Retinal pigment epithelial cell (primary cell): Measurements from ENCODE around the gene RRBP1.
A peak's percentile ranks its signal among the peaks of the same experiment; 100 is the strongest.

Experiments
- DNase-seq: peaks from one replicate; pipeline ENCODE4 v3.0.0-alpha.2; 2010; ENCODE audit warnings: low read depth
- H3K4me3 ChIP-seq: 2 replicates; pipeline ENCODE4 v1.5.1; 2011; ENCODE audit warnings: mild to moderate bottlenecking, low read length, control low read depth, moderate library complexity
- TF ChIP-seq, protein P1 (sequence below): conservative IDR thresholded peaks from 2 replicates; pipeline ENCODE4 v1.5.1; 2011; ENCODE audit warnings: low read depth, low read length, control low read depth, inconsistent platforms

The RRBP1 gene

DNA sequence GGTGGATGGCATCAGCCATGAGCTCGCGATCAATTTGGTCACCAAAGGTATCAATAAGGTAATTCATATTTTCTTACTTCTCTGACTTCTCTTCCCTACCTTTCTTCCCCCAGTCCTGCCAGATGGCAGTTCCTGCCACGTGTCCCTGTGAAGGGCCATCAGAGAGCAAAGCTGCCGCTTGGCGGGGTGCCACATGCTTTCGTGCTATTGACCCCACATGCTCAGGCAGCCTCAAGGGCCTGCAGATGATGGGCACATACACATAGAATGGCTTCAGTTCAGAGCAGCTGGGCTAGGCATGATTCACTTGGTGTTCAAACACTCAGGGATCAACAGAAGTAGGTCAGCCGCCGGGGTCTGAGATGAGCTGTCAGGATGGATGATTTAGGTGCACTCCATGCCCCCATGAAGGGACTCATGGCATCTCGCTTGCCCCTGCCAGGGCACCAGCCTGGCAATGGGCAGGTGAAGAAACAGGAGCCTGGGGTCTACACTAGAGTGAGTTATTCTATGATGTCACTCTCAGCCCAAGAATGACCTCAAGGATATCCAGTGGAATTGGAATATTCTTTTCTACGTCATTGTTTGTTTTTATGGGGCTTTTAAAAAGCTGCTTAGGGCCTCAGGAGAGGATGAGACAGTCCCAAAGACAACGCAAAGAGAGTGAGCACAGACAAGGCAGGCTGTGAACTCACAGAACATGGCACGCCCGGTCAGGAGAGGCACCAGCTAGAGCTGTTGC lies 43.2 kb upstream of the RRBP1 start:
- H3K4me3 ChIP-seq: no peak overlapping the region
- TF ChIP-seq, protein P1, sequence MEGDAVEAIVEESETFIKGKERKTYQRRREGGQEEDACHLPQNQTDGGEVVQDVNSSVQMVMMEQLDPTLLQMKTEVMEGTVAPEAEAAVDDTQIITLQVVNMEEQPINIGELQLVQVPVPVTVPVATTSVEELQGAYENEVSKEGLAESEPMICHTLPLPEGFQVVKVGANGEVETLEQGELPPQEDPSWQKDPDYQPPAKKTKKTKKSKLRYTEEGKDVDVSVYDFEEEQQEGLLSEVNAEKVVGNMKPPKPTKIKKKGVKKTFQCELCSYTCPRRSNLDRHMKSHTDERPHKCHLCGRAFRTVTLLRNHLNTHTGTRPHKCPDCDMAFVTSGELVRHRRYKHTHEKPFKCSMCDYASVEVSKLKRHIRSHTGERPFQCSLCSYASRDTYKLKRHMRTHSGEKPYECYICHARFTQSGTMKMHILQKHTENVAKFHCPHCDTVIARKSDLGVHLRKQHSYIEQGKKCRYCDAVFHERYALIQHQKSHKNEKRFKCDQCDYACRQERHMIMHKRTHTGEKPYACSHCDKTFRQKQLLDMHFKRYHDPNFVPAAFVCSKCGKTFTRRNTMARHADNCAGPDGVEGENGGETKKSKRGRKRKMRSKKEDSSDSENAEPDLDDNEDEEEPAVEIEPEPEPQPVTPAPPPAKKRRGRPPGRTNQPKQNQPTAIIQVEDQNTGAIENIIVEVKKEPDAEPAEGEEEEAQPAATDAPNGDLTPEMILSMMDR: no peak
- no peak for DNase-seq

DNA sequence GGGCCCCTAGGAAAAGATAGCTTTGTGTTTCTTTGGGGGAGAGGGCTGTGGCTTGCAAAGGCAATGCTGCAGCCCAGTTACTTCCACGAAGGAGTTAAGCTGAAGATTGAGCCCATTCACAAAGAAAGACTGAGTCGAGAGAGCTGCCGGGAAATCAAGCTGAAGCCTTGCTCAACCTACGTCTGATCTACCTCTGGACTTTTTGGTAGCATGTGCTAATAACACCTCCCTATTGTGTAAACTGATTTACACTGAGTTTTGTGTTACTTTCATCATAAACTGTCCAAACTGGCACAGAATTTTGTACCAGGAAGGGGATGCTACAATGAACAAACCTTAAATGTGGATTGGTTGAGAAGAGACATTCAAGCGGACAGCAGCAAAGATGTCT lies 41.3 kb upstream of the RRBP1 start:
- no peak for DNase-seq
- TF ChIP-seq, protein P1: no peak
- H3K4me3 ChIP-seq: no peak overlapping the region

DNA sequence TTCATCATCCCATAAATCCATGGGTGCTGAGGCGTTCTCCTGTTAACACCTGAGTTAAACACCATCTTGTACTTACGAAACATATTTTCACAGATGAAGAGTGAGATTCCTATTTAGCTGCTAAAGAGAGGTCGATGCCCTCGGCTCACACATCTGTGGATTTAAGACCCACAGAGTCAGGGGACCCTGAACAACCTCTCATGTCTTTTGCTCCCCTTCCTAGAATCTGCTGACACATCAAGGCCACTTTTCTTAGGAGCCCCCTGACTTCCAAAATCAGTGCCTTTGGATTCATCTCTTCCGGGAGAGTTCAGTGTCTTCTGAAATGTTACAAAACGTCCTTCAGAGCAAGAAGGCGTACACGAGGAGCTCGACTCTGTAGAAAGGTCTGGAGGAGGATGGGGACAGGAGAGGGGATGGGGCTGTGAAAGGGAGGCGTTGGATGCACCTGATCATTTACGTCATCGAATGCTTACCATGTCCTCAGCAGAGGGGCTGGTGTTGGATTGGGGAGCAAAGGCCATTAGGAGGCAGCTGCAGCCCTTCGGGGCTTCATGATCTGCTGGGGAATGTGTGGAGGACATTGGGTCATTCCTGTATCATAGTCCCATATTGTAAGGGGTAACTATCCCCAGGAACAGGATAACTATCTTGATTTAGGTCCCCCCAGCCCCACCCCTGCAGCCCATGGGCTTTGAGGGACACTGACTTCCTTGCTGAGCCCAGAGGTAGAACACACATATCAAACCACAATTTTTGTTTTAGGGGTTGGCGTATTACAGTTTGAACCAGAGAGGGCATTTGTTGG lies 40.7 kb upstream of the RRBP1 start:
- DNase-seq: no peak
- TF ChIP-seq, protein P1: no peak
- no peak overlapping the region for H3K4me3 ChIP-seq

DNA sequence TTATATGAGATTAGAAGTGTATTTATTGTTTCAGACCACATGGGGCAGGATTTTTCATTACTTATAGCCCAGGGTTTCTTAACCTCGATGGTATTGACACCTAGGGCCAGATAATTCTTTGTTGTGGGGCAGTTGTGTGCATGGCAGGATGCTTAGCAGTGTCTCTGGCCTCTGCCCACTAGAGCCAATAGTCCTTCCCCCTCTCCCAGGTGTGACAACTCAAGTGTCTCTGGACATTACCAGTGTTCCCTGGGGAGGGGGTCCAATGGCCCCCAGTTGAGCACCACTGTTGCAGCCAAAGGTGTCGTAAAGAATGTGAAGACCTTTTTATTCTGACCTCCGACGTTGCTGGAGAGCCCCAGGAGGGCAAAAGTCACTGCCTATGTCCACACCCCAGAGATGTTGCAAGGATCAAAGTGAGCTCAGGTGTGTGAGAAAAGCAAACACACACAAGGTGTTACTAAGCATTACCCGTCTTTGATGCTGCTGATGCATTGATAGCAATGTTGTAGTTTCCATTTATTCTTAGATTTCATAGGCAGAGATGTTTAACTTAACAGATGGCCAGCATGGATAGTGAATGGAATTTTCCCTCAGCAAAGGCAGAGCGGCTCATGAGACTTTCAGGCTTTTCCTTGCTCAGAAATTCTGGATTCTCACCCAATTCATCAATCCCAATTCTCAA lies 39.9 kb upstream of the RRBP1 start:
- H3K4me3 ChIP-seq: no peak overlapping the region
- TF ChIP-seq, protein P1: peak; percentile 10
- no peak for DNase-seq

DNA sequence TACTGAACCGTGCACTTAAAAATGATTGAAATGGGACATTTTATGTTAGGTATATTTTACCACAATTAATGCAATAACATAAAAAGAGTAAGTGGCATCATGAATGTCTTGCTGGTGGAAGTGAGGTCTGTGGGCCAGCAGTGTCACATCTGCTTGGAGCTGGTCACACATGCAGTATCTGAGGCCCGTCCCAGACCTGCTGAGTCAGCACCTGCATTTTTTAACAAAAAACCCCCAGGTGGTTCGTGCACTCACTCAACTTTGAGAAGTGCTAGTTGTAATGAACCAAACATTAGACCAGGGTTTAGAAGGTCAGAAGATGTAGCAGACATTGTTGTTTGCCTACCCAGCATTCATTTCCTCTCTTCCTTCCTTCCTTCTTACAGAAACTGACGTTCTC lies 38.7 kb upstream of the RRBP1 start:
- no peak for DNase-seq
- TF ChIP-seq, protein P1: no peak
- no peak overlapping the region for H3K4me3 ChIP-seq

DNA sequence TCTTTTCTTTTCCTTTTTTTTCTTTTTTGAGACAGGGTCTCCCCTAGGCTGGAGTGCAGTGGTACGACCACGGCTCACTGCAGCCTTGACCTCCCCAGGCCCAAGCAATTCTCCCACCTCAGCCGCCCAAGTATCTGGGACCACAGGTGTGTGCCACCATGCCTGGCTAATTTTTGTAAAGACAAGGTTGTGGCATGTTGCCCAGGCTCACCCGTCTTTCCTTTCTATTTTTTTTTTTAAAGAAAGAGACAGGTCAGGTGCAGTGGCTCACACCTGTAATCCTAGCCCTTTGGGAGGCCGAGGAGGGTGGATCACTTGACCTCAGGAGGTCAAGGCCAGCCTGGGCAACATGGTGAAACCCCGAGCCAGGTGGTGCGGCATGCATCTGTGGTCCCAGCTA lies 34.3 kb upstream of the RRBP1 start:
- no peak overlapping the region for H3K4me3 ChIP-seq
- no peak for DNase-seq
- TF ChIP-seq, protein P1: no peak

DNA sequence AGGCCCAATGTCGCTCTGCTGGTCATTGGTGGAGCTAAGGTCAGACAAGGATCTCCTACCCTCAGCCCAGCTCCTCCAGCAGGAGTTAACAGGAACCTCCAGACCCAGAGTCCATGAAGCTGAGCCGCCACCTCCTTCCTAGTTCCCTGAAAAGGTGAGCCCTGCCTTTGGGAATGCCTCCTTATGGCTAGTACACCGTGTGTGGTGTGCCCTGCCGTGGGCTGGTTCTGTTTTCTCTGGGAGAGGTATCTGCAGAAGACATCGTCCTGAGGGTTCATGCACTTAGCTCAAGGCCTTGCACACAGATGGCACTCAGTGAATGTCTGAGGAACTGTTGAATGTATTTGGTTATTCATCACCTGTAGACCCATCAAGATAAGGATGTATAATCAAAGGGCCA lies 33.0 kb upstream of the RRBP1 start:
- no peak overlapping the region for H3K4me3 ChIP-seq
- TF ChIP-seq, protein P1: no peak
- no peak for DNase-seq
